ENCODE measurements around the gene HIC2.

DNA sequence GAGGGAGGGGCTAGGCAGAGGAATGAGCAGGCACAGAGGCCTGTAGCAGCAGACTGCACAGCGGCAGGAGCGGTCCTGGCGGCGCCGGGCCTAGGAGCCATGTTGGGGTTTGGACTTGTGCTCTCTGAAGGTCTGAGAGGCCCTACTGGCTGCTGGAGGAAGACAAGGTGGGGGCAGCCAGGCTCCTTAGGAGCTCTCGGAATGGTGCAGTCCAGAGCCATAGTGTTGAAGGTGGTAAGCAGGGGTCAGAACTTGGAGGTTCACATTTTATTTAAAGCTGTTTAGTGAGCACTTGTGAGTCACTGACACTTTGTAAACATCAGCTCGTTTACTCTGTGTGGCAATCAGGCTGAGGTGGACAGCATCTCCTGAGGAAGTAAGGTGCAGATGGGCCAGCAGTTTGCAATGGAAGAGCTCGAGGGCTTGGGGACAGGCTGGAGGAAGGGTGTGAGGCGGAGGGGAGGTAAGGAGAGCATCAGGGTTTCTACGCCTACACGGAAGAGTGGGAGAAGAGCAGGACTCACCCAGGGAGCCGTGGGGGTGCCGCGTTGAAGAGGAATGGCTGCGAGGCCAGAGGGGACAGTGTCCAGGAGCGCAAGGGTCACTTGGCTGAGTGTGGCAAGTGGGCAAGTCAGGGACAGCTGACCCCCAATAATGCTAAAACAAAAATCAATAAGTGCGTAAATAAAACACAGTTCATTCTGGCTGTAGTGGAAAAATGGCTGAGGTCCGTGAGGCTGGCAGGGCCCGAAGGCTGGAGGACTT, 40.0 kb downstream of the HIC2 start:
- TF ChIP-seq, protein P1, sequence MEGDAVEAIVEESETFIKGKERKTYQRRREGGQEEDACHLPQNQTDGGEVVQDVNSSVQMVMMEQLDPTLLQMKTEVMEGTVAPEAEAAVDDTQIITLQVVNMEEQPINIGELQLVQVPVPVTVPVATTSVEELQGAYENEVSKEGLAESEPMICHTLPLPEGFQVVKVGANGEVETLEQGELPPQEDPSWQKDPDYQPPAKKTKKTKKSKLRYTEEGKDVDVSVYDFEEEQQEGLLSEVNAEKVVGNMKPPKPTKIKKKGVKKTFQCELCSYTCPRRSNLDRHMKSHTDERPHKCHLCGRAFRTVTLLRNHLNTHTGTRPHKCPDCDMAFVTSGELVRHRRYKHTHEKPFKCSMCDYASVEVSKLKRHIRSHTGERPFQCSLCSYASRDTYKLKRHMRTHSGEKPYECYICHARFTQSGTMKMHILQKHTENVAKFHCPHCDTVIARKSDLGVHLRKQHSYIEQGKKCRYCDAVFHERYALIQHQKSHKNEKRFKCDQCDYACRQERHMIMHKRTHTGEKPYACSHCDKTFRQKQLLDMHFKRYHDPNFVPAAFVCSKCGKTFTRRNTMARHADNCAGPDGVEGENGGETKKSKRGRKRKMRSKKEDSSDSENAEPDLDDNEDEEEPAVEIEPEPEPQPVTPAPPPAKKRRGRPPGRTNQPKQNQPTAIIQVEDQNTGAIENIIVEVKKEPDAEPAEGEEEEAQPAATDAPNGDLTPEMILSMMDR (IDR thresholded peaks at IDR 0.05 in 2 of 3, conservative IDR thresholded peaks at IDR 0.05 in 1 of 3; ENCODE audit: borderline replicate concordance in 1 of 3, insufficient read depth in 1 of 3, low read depth in 2 of 3, low read length in 2 of 3) = no peak
- TF ChIP-seq ELF1 (IDR thresholded peaks at IDR 0.05; ENCODE audit: borderline replicate concordance, low read depth) (no peak), POLR2AphosphoS5 (IDR thresholded peaks at IDR 0.05; ENCODE audit: low read depth, low read length) (no peak), EZH2 (IDR thresholded peaks at IDR 0.05) (no peak), POLR2A (IDR thresholded peaks at IDR 0.05; ENCODE audit: borderline replicate concordance, extremely low read depth, insufficient read depth, insufficient read length) (no peak), RAD21 (IDR thresholded peaks at IDR 0.05; ENCODE audit: low read depth) (no peak), SP1 (IDR thresholded peaks at IDR 0.05; ENCODE audit: low read depth) (no peak)
- TF ChIP-seq, protein P2, sequence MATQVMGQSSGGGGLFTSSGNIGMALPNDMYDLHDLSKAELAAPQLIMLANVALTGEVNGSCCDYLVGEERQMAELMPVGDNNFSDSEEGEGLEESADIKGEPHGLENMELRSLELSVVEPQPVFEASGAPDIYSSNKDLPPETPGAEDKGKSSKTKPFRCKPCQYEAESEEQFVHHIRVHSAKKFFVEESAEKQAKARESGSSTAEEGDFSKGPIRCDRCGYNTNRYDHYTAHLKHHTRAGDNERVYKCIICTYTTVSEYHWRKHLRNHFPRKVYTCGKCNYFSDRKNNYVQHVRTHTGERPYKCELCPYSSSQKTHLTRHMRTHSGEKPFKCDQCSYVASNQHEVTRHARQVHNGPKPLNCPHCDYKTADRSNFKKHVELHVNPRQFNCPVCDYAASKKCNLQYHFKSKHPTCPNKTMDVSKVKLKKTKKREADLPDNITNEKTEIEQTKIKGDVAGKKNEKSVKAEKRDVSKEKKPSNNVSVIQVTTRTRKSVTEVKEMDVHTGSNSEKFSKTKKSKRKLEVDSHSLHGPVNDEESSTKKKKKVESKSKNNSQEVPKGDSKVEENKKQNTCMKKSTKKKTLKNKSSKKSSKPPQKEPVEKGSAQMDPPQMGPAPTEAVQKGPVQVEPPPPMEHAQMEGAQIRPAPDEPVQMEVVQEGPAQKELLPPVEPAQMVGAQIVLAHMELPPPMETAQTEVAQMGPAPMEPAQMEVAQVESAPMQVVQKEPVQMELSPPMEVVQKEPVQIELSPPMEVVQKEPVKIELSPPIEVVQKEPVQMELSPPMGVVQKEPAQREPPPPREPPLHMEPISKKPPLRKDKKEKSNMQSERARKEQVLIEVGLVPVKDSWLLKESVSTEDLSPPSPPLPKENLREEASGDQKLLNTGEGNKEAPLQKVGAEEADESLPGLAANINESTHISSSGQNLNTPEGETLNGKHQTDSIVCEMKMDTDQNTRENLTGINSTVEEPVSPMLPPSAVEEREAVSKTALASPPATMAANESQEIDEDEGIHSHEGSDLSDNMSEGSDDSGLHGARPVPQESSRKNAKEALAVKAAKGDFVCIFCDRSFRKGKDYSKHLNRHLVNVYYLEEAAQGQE (IDR thresholded peaks at IDR 0.05; ENCODE audit: low read depth) = no peak

All from HCT116 (cell line).